ENCODE data around the gene ZNF408.
"Not testable (repeated sequence)": the region's sequence is repeated elsewhere in the genome, so short reads cannot be mapped to it uniquely, and the experiment has no call there.

The ZNF408 gene

DNA sequence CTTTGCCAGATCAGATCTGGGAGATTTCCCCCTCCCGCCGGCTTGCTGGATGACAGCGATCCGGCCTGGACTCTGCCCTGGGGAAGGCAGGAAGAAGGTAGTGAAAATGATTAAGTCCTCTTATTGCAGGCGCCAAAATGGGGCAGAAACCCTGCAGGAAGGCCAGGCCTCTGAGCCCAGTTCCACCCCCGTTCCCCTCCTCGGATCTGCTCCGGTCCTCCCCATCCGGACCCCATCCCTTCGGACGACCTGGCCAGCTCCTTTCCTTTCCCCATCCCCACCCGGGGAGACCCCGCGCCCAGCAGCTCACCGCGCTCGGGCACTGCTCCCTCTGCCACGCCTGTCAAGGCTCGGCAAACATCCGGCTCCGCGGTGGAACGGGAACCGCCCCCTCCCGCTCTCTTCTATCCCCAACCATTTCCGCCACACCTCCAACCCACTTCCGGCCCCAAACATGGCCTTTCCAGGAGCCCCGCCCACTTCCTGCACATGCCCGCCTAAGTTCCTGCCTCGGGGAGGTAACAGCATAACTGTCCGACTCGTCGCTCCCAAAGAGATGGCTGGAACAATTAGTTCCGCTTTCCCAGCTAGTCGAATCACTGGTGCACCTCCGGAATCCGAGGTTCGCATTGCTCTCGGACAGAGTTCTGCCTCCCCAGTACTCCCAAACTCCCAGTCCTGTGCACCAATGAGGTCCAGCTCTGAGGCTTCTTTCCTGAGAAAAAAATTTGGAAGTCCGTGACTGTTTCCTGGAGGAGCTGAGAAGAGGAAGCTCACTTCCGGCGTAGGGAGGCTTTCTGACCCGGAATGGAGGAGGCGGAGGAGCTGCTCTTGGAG is at the start of gene ZNF408, which contains the start of gene ARHGAP1:
Gene ZNF408 (plus strand): TSS at position 791 of the 837 bp plus-strand sequence. CDS start 17 bp downstream, at position 808.
Gene ARHGAP1 (minus strand): TSS at position 379 of the 837 bp plus-strand sequence. CDS start 4,512 bp downstream, outside the sequence.
- peak; percentile 98 for DNase-seq (ENCODE audit: low spot score)

DNA sequence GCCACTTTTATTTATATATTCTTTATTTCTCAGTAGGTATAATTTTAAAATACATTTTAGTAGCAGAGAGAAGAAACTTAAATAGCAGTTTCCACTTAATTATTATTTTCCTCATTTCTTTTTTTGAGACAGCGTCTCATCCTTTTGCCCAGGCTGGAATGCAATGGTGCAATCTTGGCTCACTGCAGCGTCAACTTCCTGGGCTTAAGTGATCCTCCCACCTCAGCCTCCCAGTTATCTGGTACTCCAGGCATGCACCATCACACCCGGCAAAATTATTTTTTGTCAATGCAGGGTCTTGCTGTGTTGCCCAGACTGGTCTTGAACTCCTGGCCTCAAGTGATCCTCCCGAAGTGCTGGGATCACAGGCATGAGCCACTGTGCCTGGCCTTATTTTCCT is 45.2 kb upstream of the ZNF408 start:
- no peak for DNase-seq (ENCODE audit: low spot score)

DNA sequence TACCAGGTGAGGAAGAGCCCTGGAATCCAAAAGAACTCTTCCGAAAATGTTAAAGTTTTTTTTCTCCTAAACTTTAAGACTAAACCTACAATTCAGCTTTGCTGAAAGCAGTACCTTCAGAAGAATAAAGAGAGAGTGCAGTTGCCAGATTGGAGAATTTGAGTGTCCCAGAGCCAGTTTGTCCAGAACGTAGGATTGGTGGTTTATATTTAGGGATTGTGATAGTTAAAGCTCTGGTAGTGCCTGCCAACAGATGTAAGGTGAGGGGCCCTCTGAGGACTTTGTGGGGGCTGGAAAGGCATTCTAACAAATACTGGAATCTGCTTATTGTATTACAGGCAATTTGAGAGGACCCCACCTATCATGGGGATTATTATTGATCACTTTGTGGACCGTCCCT is 43.6 kb upstream of the ZNF408 start:
- no peak for DNase-seq (ENCODE audit: low spot score)

DNA sequence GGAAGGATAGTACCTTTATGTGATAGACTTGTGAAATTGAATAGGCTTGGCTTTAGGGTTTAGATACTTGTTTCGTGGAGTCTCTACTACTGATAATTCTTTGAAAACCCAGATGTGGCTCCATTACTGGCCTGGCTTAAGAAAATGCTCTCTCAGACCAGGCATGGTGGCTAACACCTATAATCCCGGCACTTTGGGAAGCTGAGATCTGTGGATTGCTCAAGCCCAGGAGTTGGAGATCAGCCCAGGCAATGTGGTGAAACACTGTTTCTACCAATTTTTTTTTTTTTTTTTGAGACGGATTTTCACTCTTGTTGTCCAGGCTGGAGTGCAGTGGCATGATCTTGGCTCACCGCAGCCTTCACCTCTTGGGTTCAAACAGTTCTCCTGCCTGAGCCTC is 42.6 kb upstream of the ZNF408 start:
- no peak for DNase-seq (ENCODE audit: low spot score)

DNA sequence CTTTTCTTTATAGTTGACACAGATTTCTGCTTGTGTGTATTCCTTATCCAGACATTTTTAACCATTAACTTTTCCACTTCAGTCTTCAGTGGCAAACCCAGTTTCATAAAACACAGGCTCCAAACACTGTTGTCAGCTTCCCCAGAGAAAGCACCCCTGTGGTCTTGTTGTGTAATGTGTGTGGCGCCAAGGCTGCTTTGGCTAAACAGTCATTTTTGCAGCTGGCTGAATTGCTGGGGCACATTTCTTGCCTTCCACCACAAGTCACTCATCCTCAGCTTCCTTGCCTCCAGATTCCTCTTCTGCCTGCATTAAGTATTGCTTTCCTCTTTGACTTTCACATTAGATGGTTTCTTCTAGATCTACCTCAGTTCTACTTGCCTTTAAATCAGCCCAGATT is 40.9 kb upstream of the ZNF408 start:
- DNase-seq (ENCODE audit: low spot score): no peak

DNA sequence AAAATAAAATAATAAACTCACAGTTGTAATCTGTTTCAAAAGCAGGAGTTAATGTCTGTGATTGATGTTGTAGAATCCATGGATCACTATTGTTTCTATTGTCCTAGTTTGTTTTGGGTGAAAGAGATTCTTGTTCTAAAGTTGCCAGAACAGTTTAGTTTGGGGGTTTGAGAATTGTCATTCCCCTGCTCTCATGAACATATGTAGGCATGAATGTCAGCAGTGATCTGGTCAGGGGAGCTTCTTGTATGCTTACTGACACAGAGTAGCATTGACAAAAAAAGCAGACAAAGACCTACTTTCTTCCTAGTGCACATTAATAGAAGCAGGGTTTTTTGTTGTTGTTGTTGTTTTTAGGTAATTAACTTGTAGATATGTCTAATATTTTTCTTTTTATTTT is 39.0 kb upstream of the ZNF408 start:
- DNase-seq (ENCODE audit: low spot score): no peak

DNA sequence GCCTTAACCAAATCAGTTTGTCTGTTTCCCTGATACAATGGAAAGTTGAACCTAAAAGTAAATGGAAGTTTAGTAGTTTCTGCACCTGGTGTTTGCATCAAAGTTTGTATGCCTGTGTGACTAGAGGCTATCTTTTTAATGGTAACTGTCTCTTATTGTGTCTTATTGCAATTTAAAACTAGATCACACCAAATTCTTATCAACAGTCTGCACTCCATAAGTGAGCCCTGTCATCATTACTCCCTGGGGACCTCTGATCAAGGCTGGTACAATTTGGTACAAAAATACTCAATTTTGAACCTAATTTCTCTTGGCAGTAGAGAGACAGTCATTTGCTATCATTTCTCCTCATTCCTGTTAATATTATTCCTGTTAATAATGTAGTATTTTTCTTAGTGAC is 38.5 kb upstream of the ZNF408 start:
- no peak for DNase-seq (ENCODE audit: low spot score)

DNA sequence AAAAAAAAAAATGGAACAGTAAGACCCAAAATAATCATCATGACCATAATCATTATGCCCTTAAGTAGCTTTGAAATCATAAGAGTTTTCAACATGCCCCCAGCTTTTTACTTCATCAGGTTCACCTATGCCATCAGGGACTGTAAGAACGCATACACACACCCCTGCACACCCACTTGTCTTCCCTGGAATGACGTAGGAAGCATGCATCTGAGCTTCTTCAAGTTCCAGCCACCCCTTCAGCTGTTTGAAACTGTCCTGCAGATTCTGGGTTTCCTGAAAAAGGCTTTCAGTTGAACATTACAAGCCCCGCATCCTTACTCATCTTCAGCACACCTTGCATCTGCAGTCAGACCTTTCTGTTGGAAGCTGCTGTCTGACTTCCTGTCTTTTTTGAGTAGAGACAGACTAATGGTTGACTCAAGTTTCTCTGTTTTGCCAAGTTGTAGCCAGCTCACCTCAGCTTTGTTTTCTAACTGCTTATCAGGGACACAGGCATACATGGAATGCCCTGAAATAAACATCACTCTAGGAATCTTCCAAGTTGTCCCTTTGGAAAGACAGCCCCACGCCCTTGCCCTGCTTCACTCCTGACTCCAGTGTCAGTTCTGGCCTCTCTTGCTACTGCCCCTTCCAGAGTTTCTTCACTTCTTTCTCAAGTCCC is 37.4 kb upstream of the ZNF408 start:
- DNase-seq (ENCODE audit: low spot score): no peak

DNA sequence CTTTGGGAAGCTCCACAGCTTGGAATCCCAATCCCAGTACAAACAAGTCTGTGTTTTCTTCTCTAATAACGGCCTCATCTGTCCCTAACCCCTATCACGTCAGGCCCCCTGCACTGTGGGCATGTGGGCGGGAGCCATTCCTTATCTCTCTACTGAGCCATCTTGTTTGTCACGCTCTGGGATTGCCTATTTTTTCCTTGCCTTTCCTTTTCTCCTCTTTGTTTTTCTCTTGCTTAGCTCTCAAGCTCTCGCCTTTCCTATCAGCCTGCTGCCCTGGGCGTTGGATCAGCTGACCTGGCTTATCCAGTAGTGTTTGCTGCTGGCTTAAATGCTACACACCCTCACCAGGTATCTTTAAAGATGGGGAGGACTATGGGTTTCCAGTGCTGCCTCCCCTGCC is 36.2 kb upstream of the ZNF408 start:
- no peak for DNase-seq (ENCODE audit: low spot score)

DNA sequence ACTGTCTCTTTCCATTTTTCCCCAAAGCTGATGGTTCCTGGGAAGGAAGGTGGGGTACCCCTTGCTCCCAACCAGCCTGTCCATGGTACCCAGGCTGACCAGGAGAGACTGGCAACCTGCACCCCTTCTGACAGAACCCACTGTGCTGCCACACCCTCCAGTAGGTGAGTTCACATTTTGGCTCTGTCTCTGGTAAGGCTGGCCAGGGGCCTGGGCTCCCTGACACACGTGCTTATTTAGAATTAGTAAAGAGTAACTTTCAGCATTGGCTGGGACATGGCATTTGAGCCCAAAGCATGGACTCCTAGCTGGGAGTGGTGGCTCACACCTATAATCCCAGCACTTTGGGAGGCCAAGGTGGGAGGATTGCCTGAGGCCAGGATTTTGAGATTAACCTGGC is 35.5 kb upstream of the ZNF408 start:
- DNase-seq (ENCODE audit: low spot score): no peak

DNA sequence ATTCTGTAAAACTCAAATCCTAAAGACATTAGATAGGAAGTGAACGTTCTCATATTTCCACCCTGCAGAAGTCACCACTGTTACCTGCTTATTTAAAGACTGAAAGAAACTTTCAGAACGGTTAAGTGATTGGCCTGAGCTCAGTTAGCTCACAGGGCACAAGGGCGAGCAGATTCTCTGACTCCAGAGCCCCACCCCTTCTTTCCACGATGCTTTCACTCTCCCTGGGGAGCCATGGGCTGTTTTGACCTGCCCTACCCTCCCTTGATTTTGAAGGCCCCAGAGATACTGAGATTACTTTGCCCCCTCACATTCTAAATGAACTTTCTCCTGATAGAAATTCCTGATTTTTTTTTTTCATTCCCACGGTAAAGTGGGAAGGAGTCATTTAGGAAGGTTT is 34.3 kb upstream of the ZNF408 start:
- no peak for DNase-seq (ENCODE audit: low spot score)

DNA sequence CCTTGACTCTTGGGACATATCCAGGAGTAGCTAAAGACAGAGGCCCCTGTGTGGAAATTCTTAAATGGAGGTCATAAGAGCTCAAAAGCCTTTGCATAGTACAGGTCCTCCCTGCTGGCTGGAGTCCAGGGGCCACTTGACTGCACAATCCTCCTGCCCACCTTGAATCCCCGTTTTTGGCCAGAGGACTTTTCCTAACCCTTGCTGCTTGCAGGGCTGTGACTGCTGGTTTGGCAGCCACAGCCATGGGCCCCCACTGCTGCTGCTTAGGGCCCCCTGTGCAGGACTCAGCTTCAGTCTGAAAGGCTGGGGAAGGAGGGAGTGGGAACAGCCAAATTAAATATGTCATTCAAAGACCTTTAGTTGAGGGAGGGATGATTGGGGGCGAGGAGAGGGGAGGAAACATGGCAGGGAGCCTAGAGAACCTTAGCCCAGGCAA is 33.8 kb upstream of the ZNF408 start:
- no peak for DNase-seq (ENCODE audit: low spot score)

DNA sequence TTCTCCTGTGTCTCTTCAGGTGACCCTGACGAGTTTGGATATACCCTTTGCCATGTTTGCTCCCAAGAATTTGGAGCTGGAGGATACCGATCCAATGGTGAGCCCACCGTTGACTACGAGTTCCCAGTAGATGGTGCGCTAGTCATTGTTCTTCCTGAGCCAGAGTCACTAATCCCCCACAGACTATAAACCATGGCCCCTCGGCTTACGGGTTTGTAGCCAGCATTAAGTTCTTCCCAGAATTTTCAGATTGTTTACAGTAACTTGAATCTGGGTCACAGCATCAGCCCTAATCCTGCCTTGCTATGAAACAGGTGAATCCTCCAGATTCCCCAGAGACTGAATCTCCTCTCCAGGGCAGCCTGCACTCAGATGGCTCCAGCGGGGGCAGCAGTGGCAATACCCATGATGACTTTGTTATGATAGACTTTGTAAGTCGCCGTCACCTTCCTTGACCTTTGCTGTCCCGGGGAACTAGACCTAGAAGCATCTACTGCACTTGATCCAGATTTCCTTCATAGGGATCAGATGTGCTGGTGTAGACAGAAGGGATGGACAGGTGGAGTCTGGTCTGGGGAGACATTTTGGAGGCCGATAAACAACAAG is 32.2 kb upstream of the ZNF408 start:
- DNase-seq (ENCODE audit: low spot score): no peak

DNA sequence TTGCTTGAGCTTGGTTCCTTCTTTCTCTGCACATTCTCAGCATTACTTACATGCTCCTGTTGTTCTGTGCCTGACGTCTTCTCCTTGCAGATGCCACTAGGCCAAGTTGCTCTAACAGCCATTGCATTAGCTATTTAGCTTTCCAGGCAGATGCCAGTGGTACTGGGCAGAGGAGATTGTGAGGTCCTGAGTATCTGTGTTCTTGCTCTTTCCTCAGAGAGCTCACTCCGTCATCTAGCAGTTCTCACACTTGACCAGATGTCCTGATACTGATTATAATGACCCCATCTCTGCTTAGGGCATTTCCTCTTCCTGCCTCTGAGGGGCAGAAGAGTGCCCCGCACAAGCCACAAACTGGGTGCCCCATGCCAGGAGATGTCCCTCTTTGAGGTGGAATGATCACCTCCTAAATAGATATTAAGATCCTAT is 31.1 kb upstream of the ZNF408 start:
- peak; percentile 46 for DNase-seq (ENCODE audit: low spot score)

DNA sequence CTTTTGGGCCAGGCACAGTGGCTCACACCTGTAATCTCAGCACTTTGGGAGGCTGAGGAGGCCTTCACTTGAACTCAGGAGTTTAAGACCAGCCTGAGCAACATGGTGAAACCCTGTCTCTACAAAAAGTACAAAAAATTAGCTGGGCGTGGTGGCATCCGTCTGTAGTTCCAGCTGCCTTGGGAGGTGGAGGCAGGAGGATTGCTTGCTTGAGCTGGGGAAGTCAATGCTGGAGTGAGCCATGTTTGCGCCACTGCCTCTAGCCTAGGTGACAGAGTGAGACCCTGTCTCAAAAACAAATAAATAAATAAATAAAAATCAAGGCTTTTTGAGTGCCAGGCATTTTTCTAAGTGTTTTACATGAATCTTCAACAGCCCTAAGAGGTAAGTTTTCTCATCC is 30.3 kb upstream of the ZNF408 start:
- not testable (repeated sequence) for DNase-seq (ENCODE audit: low spot score)

DNA sequence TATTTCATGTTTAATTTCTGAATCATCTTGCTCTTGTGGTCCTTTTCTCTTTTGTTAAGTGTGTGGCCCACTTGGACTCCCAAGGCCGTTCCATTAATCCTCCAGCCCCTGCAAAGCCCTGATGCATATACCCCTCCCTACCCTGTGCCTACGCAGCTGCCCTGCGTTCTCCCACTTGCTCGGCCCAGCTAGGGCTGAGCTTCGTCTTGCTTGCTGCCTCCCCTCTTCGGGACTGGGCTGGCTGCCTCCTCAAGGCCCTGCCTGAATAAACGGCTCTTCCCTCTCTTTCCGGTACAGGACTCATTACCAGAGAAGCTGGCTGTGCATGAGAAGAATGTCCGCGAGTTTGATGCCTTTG is 28.9 kb upstream of the ZNF408 start:
- no peak for DNase-seq (ENCODE audit: low spot score)

DNA sequence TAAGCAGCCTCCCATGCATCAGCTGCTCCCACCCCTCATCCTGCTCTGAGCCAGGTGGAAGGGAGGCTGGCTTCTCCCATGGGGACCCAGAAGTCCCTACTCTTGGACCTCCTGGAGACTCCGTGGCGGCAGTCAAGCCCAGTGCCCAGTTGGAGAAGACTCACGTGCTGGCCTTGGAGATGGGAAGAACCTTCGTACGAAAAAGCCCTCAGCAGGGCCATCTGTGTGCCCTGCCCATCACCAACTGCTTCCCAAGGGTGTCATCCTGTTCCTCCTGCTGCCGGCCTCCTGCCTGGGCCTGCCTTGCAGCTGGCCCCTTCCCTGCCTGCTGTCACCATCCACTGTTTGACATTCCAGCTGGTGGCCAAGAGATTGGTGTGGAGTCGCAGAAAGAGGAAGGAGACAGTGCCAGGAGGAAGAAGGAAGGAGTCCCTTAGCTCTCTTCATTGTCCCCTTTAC is 28.4 kb upstream of the ZNF408 start:
- DNase-seq (ENCODE audit: low spot score): no peak

DNA sequence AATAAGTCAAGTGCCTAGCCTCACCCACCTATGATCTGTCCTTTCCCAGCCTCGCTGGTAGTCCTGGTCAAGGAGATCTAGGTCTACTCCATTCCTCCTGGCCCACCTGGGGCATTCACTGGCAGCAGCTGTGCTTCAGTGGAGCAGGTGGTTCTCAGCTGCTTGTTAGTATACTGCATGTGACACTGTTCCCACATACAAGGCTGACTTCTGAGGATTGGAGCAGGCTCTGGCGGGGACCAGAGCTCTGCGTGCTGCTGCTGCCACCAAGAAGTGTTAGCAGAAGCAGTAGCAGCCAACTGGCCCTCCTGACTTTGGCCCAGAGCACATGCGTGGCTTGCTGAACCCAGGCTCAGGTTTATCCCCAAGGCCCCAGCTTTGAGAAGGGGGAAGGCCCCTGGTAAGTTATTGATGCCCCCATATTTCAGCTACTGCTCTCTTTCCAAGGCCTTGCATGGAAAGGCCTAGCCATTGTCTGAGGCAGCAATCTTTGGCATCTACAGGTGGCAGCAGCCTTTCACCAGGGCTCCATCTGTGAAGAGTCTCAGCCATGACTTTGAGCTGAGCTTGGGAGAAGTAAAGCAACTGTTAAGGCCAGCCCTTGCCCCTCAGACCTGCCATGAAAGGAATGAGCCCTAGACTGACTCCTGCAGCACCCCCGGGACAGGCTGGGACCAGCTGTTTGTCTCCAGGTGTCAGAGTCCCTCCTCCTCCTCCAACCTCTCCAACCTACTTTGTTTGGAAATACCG is 26.9 kb upstream of the ZNF408 start:
- no peak for DNase-seq (ENCODE audit: low spot score)

DNA sequence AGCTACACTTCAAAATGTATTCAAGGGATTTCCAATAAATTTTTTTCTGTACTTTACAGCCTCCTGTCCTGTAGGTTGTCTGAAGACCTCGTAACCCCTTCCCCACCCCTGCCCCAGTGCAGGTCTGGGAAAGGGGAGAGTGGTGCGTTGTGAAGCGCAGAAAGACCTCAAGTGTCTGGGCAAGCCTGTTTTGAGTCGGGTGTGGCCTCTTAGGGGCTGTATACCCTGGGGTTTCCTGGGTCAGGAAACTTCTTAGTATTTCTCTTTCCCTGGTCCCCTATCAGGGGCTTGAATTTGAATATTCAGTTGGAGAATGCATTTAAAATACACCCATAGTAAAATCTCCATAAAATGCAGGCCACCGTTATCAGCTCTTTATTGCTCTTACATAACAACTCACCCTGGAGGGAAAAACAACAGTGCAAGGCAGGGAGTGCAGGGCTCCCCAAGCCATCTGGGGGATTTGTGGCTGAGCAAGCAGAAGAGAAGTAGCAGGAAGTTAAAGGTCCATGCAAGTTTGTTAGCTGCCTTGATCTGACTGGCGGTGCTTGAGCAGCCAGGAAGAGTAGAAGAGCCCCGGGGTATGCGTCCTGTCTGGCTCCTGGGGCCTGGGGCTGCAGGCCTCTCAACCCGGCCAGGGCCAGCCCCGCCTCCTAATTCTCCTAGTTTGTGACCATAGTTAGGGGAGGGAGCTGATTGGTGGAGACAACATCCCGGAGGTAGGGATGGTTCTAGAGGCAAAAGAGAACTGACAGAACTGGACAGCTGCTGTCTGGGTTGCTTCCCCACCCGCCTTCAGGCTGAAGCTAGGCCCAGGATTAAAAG is 26.2 kb upstream of the ZNF408 start:
- no peak for DNase-seq (ENCODE audit: low spot score)

DNA sequence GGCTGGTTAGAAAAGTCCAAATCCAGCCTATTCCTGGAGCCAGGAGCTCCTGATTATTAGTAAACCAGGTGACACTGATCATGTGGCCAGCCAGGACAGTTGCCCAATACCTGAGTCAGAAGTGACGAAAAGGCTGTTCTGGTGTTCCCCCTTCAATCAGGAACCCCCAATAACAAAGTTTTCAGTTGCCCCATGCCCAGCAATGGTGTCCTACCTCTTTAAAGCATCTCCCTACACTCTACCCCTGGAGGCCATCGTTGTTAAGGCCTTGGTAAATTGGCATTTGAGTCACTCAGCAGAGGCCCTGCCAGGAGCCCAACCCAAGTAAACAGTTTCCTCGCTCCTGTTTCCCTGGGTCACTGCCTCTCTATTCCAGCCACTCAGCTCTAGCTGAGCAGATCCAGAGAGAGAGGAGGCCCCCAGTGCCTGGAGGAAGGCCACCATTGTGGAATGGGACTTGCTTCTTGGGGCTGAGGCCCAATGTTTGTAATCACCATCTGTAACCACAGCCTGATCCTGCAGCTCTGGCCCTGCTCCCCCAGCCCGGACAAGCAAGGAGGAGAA is 25.5 kb upstream of the ZNF408 start:
- no peak for DNase-seq (ENCODE audit: low spot score)

DNA sequence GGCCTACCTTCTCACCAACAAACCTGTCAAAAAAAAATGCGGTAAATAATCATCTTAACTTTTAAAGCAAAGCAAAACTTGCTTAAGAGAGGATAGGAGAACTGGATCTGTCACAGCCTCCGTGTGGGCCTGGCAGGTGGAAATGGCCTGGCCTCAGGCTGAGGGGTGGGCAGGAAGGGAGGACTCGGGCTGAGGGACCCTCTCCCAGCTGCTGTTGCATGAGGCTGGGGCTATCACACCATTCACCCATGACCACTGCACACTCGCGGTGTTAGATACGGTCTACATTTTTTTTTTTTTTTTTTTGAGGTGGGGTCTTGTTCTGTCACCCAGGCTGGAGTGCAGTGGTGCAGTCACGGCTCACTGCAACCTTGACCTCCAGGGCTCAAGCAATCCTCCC is 24.9 kb upstream of the ZNF408 start:
- no peak for DNase-seq (ENCODE audit: low spot score)
